Aorta (tissue), 5 donors: Measurements from ENCODE around the gene EMC10. TPM values are rescaled to one million over a fixed set of nuclear protein-coding genes. Genes with fewer than 3 reads are reported as not detected.

Source experiments
- ATAC-seq: fragments of 200-7000 bp; cut with Tn5 transposase; one replicate; pipeline ENCODE4 v1.9.1; 2022; ENCODE audit warnings: moderate library complexity; ENCODE audit not compliant: low FRiP score
- DNase-seq, 2 donors: peaks; one replicate each; pipeline ENCODE4 v3.0.0-alpha.2; 2020
- H3K27ac ChIP-seq, 2 donors: one replicate each; pipeline ENCODE4 v1.5.1; 2013; ENCODE audit warnings: low read length in 2 of 2, mild to moderate bottlenecking in 2 of 2, moderate library complexity in 2 of 2, control low read depth in 1 of 2, inconsistent platforms in 1 of 2, low read depth in 1 of 2
- H3K27me3 ChIP-seq, 2 donors: one replicate each; pipeline ENCODE4 v1.6.1; 2013; ENCODE audit warnings: control low read depth in 1 of 2, low read length in 1 of 2, mild to moderate bottlenecking in 1 of 2, moderate library complexity in 1 of 2; ENCODE audit not compliant: insufficient read depth in 2 of 2, control insufficient read depth in 1 of 2
- H3K36me3 ChIP-seq, 2 donors: one replicate each; pipeline ENCODE4 v1.6.1; 2013; ENCODE audit warnings: control low read depth in 1 of 2, low read length in 1 of 2, mild to moderate bottlenecking in 1 of 2; ENCODE audit not compliant: insufficient read depth in 2 of 2, control insufficient read depth in 1 of 2
- H3K4me1 ChIP-seq, 2 donors: one replicate each; pipeline ENCODE4 v1.6.1; 2013; ENCODE audit warnings: low read length in 2 of 2, control low read depth in 1 of 2, mild to moderate bottlenecking in 1 of 2, moderate library complexity in 1 of 2; ENCODE audit not compliant: insufficient read depth in 2 of 2, control insufficient read depth in 1 of 2
- H3K4me3 ChIP-seq, 2 donors: one replicate each; pipeline ENCODE4 v1.5.1; 2013; ENCODE audit warnings: low read length in 2 of 2, control low read depth in 1 of 2, mild to moderate bottlenecking in 1 of 2
- H3K9me3 ChIP-seq: one replicate; pipeline ENCODE4 v1.6.1; 2013; ENCODE audit warnings: mild to moderate bottlenecking, low read length; ENCODE audit not compliant: control insufficient read depth
- WGBS, 2 donors: extraction: QIAGEN DNeasy Blood & Tissue Kit; methylation state at CpG; one replicate each; pipeline ENCODE4 v1.1.7; 2013; 5-methylcytosine and 5-hydroxymethylcytosine counted together
- intact Hi-C, 2 donors: fragments of 100-400 bp; cut with DNase I; formaldehyde crosslinking; loops; one replicate each; pipeline versions ENCODE4 v1.14.2 to v1.15.0; 2022
- polyA plus RNA-seq, 2 donors: library from polyadenylated mRNA; stranded (reverse); fragments of 200-250 nt; gene quantifications; one replicate each; pipeline ENCODE4 v1.2.3, GENCODE V29; 2013
- total RNA-seq, 2 donors: library from RNA; stranded (reverse); fragmentation: NEBNext Ultra II Directional; extraction: Animal tissue kit (Norgen Biotek cat#: 25700); gene quantifications; one replicate each; pipeline ENCODE4 v1.2.1, GENCODE V29; 2021
- donor health status: healthy with polysubstance abuse.
- donor health status: Bipolar disorder and iron deficiency.
- donor health status: DM: no; HTN: no; CAD: no.
- donor health status: DM: no; HTN: no; CAD: no.
- donor health status: DM: yes; HTN: yes; CAD: no.

EMC10 gene
- total and polyA plus RNA-seq, 4 donors = 65.2 to 111 (median 83.1) TPM

DNA sequence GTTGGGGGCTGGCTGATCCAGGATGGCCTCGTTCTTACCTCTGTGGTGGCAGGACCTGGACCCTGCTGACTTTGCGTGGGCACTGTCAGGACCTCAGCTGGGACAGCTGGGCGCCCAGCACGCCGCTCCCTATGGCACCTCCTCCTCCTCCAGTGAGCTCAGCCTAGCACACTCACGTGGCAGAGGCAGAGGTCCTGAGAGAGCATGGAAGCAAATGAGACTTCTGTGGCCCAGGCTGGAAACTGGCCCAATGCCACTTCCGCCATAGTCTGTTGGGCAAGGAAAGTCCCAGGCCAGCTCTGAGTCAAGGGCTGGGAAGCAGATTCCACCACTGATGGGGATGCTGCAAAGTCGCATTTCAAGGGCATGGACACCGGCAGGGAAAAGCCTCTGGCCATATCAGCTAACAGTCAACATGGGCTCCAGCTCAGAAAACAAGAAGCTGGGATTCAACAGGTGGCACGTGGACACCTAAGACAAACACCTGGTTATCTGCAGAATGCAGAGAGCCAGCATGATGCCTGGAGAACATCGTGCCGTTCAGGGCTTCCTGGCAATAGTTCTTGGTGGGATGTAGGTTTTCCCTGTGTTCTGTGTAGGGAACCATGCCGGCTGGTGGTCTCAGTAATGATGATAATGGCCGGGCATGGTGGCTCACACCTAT is 26.9 kb upstream of the EMC10 start:
- 82% methylated on average over 14 of the region's 14 CpGs for WGBS, 2 donors
- Histone ChIP-seq H3K27ac (no peak overlapping the region), H3K9me3 (peaks cover 3% of the 10 kb centered on the region), H3K4me1 (no peaks in the 10 kb centered on the region), H3K4me3 (no peak overlapping the region), H3K36me3 (no peaks in the 10 kb centered on the region), H3K27me3 (no peaks in the 10 kb centered on the region)
- no peak for ATAC-seq
- intact Hi-C loops = no loop called here
- no peak for DNase-seq

DNA sequence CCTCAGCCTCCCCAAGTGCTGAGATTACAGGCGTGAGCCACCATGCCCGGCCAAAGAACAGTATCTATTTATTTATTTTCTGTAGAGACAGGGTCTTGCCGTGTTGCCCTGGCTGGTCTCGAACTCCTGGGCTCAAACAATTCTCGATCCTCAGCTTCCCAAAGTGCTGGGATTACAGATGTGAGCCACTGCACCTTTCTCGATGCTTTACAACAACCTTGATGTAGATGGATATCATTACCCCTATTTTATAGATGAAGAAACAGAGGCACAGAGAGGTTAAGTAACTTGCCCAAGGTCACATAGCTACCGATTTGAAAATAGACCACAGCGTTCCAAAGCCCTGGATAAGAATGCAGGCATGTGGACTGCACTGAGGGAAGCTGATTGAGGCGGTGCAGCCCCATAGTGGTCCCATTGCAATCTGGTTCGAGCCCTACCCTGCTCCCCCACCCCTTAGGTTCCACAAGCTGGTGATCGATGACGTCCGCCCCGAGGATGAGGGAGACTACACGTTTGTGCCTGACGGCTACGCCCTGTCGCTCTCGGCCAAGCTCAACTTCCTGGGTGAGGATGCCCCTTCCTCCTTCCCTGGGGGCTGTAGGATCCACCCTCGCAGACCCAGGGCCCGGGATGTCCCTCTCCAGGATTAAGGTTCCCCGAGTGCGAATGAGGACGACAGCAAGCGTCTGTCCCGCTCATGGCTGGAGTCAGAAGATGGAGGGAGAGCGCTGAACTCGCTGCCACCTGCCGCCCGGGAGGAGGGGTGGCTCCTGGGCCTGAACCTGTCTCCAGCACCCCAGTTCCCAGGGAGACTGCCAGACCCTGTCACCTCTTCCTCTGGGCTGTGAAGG is 25.7 kb upstream of the EMC10 start:
- no peaks in the 10 kb centered on the region for H3K4me1 ChIP-seq
- no peaks in the 10 kb centered on the region for H3K27me3 ChIP-seq
- DNase-seq = no peak
- ATAC-seq = no peak
- peaks cover 3% of the 10 kb centered on the region for H3K9me3 ChIP-seq
- no peak overlapping the region for H3K27ac ChIP-seq
- intact Hi-C loops = no loop called here
- no peak overlapping the region for H3K4me3 ChIP-seq
- WGBS, 2 donors = 62 to 63% methylated on average over 30 of the region's 30 CpGs
- H3K36me3 ChIP-seq = no peaks in the 10 kb centered on the region

DNA sequence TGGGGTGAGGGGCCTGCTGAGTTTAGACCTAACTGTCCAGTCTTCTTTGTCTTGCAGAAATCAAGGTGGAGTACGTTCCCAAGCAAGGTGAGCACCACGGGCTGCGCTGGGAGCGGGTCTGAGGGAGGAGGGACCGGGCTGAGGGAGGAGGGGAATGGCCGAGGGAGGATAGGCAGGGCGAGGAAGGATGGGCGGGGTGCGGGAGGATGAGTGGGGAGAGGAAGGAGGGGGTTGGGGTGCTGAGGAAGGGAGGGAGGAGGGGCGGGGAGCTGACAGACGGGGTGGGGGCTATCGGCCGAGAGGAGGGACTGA is 25.1 kb upstream of the EMC10 start:
- 54 to 68% methylated on average over 13 of the region's 13 CpGs for WGBS, 2 donors
- H3K4me1 ChIP-seq = no peaks in the 10 kb centered on the region
- no peaks in the 10 kb centered on the region for H3K27me3 ChIP-seq
- no peak overlapping the region for H3K27ac ChIP-seq
- H3K4me3 ChIP-seq = no peak overlapping the region
- no peaks in the 10 kb centered on the region for H3K36me3 ChIP-seq
- intact Hi-C loops = no loop called here
- no peak for ATAC-seq
- peaks cover 3% of the 10 kb centered on the region for H3K9me3 ChIP-seq
- no peak for DNase-seq

DNA sequence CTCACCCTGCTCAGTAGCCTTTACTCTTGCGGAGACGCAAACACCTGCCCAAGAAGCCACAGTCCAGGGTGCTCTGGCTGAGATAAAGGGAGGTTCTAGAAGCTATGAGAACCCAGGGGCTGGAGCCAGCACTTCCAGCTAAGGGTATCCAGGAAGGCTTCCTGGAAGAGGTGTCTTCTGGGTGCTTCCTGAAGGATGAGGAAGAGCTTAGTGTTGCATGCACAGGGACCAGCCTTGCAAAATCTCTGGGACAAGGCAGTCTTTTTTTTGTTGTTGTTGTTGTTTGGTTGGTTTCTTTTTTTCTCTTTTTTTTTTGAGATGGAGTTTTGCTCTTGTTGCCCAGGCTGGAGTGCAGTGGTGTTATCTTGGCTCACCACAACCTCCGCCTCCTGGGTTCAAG is 23.1 kb upstream of the EMC10 start:
- ATAC-seq (no peak), DNase-seq (no peak)
- no peaks in the 10 kb centered on the region for H3K27me3 ChIP-seq
- peaks cover under 1% of the 10 kb centered on the region for H3K9me3 ChIP-seq
- H3K4me3 ChIP-seq = no peak overlapping the region
- no peaks in the 10 kb centered on the region for H3K36me3 ChIP-seq
- H3K4me1 ChIP-seq = no peaks in the 10 kb centered on the region
- intact Hi-C loops = no loop called here
- WGBS, 2 donors = 93 to 98% methylated on average over 3 of the region's 3 CpGs
- H3K27ac ChIP-seq = no peak overlapping the region

DNA sequence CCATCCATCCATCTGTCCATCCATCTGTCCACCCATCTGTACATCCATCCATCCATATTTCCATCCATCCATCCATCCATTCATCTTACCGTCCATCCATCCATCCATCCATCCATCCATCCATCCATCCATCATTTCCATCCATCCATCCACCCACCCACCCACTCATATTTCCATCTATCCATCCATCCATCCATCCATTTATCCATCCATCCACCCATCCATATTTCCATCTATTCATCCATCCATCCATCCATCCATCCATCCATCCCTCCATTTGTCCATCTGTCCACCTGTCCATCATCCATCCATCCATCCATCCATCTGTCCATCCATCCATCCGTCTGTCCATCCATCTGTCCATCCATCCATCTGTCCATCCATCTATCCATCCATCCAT is 20.3 kb upstream of the EMC10 start:
- ATAC-seq = no peak

DNA sequence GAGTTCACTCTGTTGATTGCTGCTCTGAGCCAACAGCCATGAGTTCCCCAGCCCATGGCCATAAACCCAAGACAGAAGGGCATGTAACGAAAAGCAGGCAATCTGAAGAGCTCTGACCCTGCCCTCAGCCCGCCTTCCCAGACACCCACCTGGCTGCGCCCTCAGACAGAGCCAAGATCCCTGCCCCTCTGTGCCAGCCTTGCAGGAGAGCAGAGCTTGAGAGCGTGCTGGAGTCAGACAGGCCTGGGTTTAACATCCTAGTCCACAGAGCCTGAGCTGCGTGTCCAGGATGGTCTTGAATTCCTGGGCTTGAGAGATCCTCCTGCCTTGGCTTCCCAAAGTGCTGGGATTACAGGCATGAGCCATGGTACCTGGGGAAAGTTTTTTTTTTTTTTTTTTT is 19.0 kb upstream of the EMC10 start:
- intact Hi-C loops = no loop called here
- 80 to 88% methylated on average over 5 of the region's 5 CpGs for WGBS, 2 donors

More for the DNA sequence above, 20.3 kb upstream of the EMC10 start:
- 75 to 82% methylated on average over 2 of the region's 2 CpGs for WGBS, 2 donors
- Histone ChIP-seq H3K4me1 (no peaks in the 10 kb centered on the region), H3K27ac (no peak overlapping the region), H3K9me3 (no peaks in the 10 kb centered on the region), H3K27me3 (no peaks in the 10 kb centered on the region), H3K4me3 (no peak overlapping the region), H3K36me3 (no peaks in the 10 kb centered on the region)
- intact Hi-C loops = no loop called here
- no peak for DNase-seq

DNA sequence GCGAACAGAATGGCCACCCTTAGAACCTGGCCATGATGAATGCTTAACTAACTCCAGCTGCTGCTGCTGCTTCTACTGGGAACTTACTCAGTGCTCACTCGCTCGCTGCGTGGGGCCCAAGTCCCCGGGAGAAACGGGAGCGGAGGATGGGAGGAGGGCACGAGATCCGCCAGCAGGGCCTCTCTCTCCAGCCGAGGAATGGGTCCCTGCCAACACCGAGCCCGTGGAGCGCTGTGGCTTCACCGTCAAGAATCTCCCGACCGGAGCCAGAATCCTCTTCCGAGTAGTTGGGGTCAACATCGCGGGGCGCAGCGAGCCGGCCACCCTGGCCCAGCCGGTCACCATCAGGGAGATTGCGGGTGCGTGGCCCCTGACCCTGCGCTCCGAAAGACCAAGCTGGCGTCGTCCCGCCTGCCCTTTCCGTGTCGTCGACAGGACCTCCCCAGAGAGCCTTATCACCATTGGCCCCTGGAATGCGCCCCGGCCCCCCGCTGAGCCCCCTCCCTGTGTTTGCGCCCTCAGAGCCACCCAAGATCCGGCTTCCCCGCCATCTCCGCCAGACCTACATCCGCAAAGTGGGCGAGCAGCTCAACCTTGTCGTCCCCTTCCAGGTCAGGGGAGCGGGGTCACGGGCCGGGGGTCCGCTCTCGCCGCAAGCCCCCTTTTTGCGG is 17.8 kb upstream of the EMC10 start:
- no peaks in the 10 kb centered on the region for H3K27me3 ChIP-seq
- DNase-seq = no peak
- H3K9me3 ChIP-seq = no peaks in the 10 kb centered on the region
- no peak overlapping the region for H3K4me3 ChIP-seq
- H3K27ac ChIP-seq = no peak overlapping the region
- no peak for ATAC-seq
- H3K4me1 ChIP-seq = no peaks in the 10 kb centered on the region
- 42 to 49% methylated on average over 49 to 50 of the region's 50 CpGs for WGBS, 2 donors
- intact Hi-C loops = no loop called here
- no peaks in the 10 kb centered on the region for H3K36me3 ChIP-seq

More for the DNA sequence above, 19.0 kb upstream of the EMC10 start:
- Histone ChIP-seq H3K9me3 (no peaks in the 10 kb centered on the region), H3K4me1 (no peaks in the 10 kb centered on the region), H3K36me3 (no peaks in the 10 kb centered on the region), H3K27me3 (no peaks in the 10 kb centered on the region), H3K4me3 (no peak overlapping the region), H3K27ac (no peak overlapping the region)
- ATAC-seq (no peak), DNase-seq (no peak)

DNA sequence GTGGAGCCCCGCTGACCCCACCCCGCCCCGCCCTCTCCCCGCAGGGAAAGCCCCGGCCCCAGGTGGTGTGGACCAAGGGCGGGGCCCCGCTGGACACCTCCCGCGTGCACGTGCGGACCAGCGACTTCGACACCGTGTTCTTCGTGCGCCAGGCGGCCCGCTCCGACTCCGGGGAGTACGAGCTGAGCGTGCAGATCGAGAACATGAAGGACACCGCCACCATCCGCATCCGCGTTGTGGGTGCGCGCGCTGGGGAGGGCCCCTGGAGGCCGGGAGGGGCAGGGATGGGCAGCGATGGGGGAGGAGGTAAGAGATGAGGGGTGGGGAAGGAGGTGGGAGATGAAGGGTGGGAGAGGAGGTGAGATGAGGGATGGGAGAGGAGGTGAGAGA is 17.2 kb upstream of the EMC10 start:
- 65 to 66% methylated on average over 31 to 32 of the region's 32 CpGs for WGBS, 2 donors
- Histone ChIP-seq H3K36me3 (no peaks in the 10 kb centered on the region), H3K4me1 (no peaks in the 10 kb centered on the region), H3K9me3 (no peaks in the 10 kb centered on the region), H3K4me3 (no peak overlapping the region), H3K27me3 (no peaks in the 10 kb centered on the region), H3K27ac (no peak overlapping the region)
- no peak for DNase-seq
- no peak for ATAC-seq
- intact Hi-C loops = no loop called here
